Ovary (tissue), 3 donors: Measurements from ENCODE around the gene BRD7.

Source experiments
- CTCF ChIP-seq, 3 donors: fragments of 450-650 bp in 2 of 3; fragments of 200-600 bp in 1 of 3; IDR thresholded peaks; one replicate each; pipeline versions ENCODE4 v1.5.1 to v1.8.0; 2016 to 2022; ENCODE audit warnings: antibody characterized with exemption in 3 of 3, mild to moderate bottlenecking in 1 of 3
- EP300 ChIP-seq: sonication (generic); formaldehyde crosslinking; IDR thresholded peaks from one replicate; pipeline ENCODE4 v1.6.1; 2017; ENCODE audit warnings: antibody characterized with exemption
- POLR2A ChIP-seq: fragments of 450-650 bp; IDR thresholded peaks from one replicate; pipeline ENCODE4 v1.6.1; 2017; ENCODE audit warnings: antibody characterized with exemption, mild to moderate bottlenecking, moderate library complexity
- donor health status: DM: no; HTN: no; CAD: no.

- TF ChIP-seq CTCF (IDR thresholded peaks at IDR 0.05): no peak
- no peak for TF ChIP-seq EP300
- TF ChIP-seq POLR2A: no peak
Observed at GRCh38 chr16:50335196-50335958, 33.4 kb downstream of the BRD7 start.
